Stimulated activated CD8-positive, alpha-beta memory T cell treated with anti-CD3 and anti-CD28 coated beads, Interleukin-7, amount 100 ng/mL, for 48 hours (primary cell): ENCODE data around the gene RNF123.

Experiments
- DNase-seq, 2 donors: peaks; one replicate each; pipeline ENCODE4 v3.0.0-alpha.2; 2020; ENCODE audit warnings: low read depth in 1 of 2; ENCODE audit errors: extremely low read depth in 1 of 2

Gene RNF123

GRCh38 chr3:49657208-49657915 lies 32.0 kb upstream of the RNF123 start:
- no peak for DNase-seq

- no peak for DNase-seq
These were observed 30.6 kb upstream of the RNF123 start for GRCh38 chr3:49658711-49659110.

- DNase-seq = no peak
These were observed 29.6 kb upstream of the RNF123 start for GRCh38 chr3:49659756-49660155.

- no peak for DNase-seq
These were observed 28.1 kb upstream of the RNF123 start for GRCh38 chr3:49661281-49661680.

GRCh38 chr3:49662021-49662420 lies 27.3 kb upstream of the RNF123 start:
- no peak for DNase-seq

- no peak for DNase-seq
These were observed 26.5 kb upstream of the RNF123 start for GRCh38 chr3:49662720-49663413.

- no peak for DNase-seq
These were observed 25.5 kb upstream of the RNF123 start for GRCh38 chr3:49663831-49664230.

GRCh38 chr3:49664300-49664699 lies 25.1 kb upstream of the RNF123 start:
- DNase-seq = no peak

- no peak for DNase-seq
These were observed 23.4 kb upstream of the RNF123 start for GRCh38 chr3:49665822-49666519.

- no peak for DNase-seq
These were observed 22.8 kb upstream of the RNF123 start for GRCh38 chr3:49666592-49666991.

GRCh38 chr3:49667701-49668413 lies 21.5 kb upstream of the RNF123 start:
- DNase-seq = no peak

GRCh38 chr3:49668414-49668797 lies 21.0 kb upstream of the RNF123 start:
- no peak for DNase-seq

GRCh38 chr3:49668861-49669260 lies 20.5 kb upstream of the RNF123 start:
- no peak for DNase-seq

GRCh38 chr3:49669352-49669751 lies 20.0 kb upstream of the RNF123 start:
- DNase-seq = no peak

GRCh38 chr3:49670940-49671290 lies 18.4 kb upstream of the RNF123 start:
- DNase-seq = no peak

- DNase-seq = peak; percentile 44 to 52
These were observed 17.8 kb upstream of the RNF123 start for GRCh38 chr3:49671291-49672288.

- no peak for DNase-seq
These were observed 16.1 kb upstream of the RNF123 start for GRCh38 chr3:49673121-49673714.

GRCh38 chr3:49673715-49674496 lies 15.5 kb upstream of the RNF123 start, which contains the start of gene APEH:
APEH (plus strand) TSS chr3:49674351; CDS start chr3:49674402, 51 bp downstream.
- DNase-seq = peak; percentile 97 to 100

GRCh38 chr3:49674497-49674983 lies 14.8 kb upstream of the RNF123 start:
- DNase-seq = no peak
